Fibroblast of the conjunctiva (primary cell): ENCODE results near the gene FAM149A.
A peak's percentile ranks its signal among the peaks of the same experiment; 100 is the strongest.

Experiments used
- DNase-seq: peaks from one replicate; pipeline ENCODE4 v3.0.0-alpha.2; 2010; ENCODE audit warnings: low read depth

FAM149A gene

DNA sequence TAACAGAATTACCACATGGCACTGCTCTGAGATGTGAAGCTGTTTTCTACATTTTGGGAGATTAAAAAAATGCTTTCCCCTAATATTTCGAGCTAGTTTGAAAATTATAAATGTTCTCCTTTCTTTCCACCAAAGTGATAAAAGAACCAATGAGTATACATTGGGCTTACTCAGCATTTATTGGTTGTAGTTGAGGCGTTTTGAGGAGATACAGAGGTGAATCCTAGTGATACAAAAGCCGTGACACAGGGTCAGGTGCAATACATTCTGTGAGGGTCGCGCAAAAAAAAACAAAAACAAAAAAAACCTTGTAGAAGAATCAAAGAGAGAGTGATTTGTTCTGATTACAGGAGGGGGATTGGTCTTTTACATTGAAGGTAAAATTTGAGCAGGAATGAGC lies 54.5 kb downstream of the FAM149A start:
- no peak for DNase-seq

- DNase-seq, result no peak
Observed at GRCh38 chr4:186159613-186160012, 55.1 kb downstream of the FAM149A start.

GRCh38 chr4:186161138-186161537 lies 56.6 kb downstream of the FAM149A start:
- no peak for DNase-seq

DNA sequence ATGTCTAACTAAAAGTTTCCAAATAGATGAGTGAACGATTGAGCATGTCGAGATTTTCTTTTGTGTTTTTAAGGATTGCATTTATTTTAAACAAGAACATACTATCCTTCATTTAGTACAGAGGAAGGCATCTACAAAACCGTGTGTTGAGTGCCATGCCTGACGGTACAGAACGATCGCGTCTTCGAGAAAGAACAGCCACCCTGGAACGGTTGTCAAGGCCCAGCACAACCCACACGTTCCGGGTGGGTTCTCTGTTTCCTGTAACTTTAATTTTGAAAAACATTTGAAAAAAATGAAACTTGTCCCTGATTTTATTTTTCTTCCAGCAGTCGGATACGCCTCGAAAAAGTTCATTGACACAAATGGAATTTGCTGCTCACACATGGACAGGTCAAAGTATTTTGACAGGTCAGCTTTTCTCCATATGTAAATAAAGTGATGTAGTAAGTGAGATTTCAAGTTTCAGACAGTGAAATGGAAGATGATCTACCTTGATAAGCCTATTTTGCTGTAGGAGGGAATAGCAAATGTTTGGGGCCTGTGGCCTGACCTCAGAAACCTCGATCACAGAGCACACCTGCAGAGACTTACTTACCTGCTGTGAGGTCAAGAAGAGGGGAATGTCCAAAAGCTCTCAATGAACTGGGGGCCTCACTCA lies 62.5 kb downstream of the FAM149A start:
- DNase-seq, result no peak

DNA sequence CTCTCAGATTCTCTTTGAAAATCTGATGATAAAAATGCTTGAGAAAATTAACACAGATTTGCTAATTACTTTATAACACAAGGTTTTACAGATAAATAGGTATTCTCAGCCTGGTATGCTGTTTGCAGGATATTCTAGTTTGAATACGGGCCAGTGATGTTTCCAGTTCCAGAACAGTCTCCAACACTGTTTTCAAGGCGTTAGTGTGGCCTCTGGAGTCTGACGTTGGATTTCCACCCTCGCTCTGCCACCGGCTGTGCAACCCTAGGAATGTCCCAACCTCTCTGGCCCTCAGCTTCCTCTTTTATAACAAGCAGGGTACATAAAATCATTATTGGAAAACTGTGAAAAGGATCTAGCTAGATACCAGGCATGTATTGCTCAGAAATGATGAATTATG lies 63.1 kb downstream of the FAM149A start:
- DNase-seq, result no peak

DNA sequence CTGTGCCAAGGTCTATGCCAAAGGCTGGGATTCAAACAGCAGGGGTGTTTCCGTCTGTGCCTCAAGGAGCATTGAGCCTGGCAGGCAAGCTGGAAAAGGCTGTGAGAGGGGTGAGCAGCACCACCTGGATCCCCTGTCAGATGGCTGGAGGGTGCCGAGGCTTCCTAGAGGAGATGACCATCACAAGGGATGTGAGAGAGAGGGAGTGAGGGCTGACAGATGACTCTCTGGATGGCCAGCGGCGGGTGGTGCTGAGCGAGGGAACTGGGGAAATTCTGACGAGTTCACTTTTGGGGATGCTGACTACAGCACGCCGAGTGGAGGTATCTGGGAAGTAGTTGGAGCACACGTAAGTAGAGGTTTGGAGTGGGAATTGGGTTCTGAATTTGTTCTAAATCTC lies 64.2 kb downstream of the FAM149A start:
- no peak for DNase-seq

- DNase-seq, result no peak
Observed at GRCh38 chr4:186169333-186169944, 64.9 kb downstream of the FAM149A start.

- DNase-seq, result no peak
Observed at GRCh38 chr4:186169945-186170802, 65.7 kb downstream of the FAM149A start.

DNA sequence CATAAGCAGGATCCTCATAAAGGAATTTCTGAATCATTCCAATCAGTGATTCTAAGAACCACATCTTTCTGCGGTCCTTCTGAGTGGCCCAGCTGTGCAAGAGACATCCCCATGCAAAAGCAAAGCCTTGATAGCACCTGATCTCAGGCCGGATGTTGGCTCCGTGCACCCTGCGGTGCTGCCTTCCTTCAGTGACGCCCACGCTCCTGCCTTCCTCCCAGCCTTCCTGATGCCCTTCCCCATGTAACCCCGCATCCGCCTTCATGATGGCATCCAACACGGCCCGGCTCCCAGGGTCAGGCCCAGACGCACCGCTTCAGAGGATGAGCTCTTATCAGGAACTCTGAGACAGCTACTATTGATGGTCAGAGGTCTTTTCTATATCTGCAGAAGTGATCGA lies 66.5 kb downstream of the FAM149A start:
- no peak for DNase-seq

- DNase-seq, result no peak
Observed at GRCh38 chr4:186172546-186172945, 68.0 kb downstream of the FAM149A start.

GRCh38 chr4:186188107-186188506 lies 83.6 kb downstream of the FAM149A start:
- no peak for DNase-seq

GRCh38 chr4:186189656-186190055 lies 85.2 kb downstream of the FAM149A start:
- DNase-seq, result no peak

DNA sequence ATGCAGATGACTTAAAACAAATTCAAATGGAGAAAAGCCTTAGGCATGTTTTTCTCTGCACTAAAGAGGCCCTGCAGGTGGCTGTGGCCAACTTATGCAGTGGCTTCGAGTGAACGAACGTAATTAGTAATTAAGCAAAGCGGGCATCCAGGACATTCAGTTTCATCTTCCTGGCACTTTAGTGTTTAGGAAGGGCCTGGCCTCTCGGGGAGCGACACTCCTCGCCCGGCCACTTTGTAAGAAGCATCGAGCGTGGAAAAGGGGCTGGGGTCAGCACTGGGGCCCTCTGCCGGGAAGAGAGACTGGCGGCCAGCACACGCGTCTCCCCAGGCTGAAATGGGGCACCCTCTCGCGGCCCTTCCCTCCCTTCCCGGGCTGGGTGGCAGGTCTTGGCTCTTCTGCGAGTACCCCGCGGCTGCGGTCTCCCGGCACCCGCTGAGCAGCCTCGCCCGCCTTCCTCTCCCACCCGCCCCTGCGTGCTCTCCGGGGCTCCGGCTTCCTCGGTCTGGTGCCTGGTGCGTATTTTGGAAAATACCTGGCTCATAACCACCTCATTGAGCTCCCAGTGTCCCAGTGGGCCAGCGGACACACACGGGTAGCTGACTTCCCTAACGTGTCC lies 86.2 kb downstream of the FAM149A start:
- no peak for DNase-seq

GRCh38 chr4:186191200-186192065 lies 86.9 kb downstream of the FAM149A start, which contains the start of gene CYP4V2:
Gene CYP4V2 (plus strand): TSS chr4:186191567. CDS start chr4:186191824, 257 bp downstream.
- DNase-seq, result peak; percentile 21

DNA sequence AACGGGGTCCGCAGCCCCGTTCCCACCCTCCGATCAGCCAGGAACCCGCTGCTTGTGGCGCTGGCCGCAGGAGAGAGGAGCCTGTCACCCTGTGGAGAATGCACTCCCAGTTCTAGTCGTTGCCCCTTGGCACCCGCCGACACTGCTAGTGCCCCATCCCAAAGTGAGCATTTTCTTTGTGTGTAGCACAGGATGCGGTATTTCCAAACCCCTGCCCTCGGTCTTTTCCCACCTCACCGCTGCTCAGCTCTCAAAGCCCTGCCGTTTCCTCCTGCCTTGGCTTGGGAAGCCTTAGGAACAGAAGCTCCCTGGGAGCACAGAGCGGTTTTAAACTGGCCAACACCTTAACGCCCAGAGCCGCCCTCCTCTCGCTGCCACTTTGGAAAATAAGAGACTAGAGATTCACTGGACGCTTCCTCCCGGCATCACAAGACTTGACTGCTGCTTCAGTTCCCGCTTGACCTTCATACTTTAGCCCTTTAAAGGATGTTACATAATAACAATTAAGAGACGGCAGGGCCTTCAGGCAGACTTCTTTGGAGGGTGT lies 87.6 kb downstream of the FAM149A start:
- no peak for DNase-seq

DNA sequence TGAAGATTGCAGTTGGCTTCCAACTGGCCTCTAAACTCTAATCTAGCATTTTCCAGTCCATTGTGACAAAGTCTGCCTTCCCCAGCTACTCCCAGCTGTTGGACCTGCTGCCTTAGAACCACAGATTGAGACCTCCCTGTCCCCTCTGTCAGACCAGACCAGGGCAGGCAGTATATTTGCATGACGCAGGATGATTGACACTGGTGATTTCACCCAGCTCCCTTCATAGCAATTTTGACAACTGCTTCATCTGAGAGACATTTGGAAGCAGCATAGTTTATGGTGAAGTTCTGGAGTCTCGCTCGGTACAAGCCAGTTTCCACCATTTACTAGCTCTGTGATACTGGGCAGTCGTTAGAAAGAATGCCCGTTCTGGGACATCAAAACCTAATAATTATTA lies 89.3 kb downstream of the FAM149A start:
- DNase-seq, result no peak

DNA sequence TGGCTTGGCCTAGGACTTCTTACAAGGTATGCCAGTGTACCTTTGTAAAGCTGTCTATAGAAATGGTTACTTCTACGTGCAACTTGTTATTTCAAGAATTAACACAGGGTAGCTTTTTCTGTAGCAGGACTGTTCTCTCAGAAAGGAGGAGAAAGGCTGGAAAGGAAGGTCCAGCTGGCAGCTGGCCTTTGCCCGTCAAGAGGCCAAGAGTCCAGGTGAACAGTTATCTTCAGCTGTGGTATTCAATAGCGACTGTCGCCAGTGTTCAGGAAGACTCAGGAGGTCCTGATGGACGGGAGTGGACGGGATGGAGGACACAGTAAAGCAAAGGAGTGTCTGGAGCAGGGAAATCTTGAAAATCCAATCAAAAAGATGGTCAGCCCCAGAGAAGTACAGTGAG lies 91.6 kb downstream of the FAM149A start:
- DNase-seq, result no peak

DNA sequence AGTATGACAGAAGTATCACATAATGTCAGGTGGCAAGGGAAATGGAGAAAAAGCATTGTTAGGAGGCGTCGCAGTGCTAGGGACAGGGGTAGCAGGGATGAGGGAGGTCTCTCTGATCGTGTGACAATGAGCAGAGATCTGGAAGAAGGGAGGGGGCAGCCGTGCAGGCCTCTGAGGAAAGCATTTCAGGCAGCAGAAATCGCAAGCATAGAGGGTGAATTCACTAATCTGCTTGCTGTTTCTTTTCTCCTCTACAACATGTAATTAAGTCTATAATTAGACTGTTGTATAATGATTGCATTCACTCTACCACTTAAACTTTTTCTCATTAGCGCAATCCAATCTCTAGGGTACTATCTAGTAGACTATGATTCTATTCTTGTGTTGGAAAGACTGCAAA lies 96.0 kb downstream of the FAM149A start:
- DNase-seq, result no peak

- no peak for DNase-seq
Observed at GRCh38 chr4:186201010-186201409, 96.5 kb downstream of the FAM149A start.

GRCh38 chr4:186201535-186202230 lies 97.2 kb downstream of the FAM149A start:
- DNase-seq, result no peak
